BE2C (cell line): ENCODE results near the gene PARP6.

Experiments used
- DNase-seq: peaks from one replicate; pipeline ENCODE4 v3.0.0-alpha.2; 2020
- H3K27me3 ChIP-seq: fragments of 250-450 bp; sonication (Bioruptor Pico); 2 replicates; pipeline ENCODE4 v1.5.1; 2020; ENCODE audit warnings: mild to moderate bottlenecking
- H3K36me3 ChIP-seq: fragments of 250-450 bp; sonication (Bioruptor Pico); 2 replicates; pipeline ENCODE4 v1.5.1; 2020; ENCODE audit warnings: mild to moderate bottlenecking
- H3K4me1 ChIP-seq: fragments of 250-450 bp; sonication (Bioruptor Pico); 2 replicates; pipeline ENCODE4 v1.5.1; 2020
- H3K4me3 ChIP-seq: 2 replicates; pipeline ENCODE4 v1.5.1; 2011; ENCODE audit warnings: low read depth, low read length
- H3K9me3 ChIP-seq: fragments of 250-450 bp; sonication (Bioruptor Pico); 2 replicates; pipeline ENCODE4 v1.5.1; 2020
- CTCF ChIP-seq: IDR thresholded peaks from 2 replicates; pipeline ENCODE4 v1.5.1; 2012; ENCODE audit warnings: mild to moderate bottlenecking, low read depth, low read length

Gene PARP6

GRCh38 chr15:72313881-72314280 lies 41.5 kb upstream of the PARP6 start:
- Histone ChIP-seq H3K27me3 (no peaks in the 10 kb centered on the region), H3K9me3 (no peaks in the 10 kb centered on the region), H3K4me3 (no peak overlapping the region), H3K4me1 (peaks cover 10% of the 10 kb centered on the region), H3K36me3 (no peaks in the 10 kb centered on the region)
- no peak for DNase-seq
- no peak for TF ChIP-seq CTCF

GRCh38 chr15:72313448-72313840 lies 41.1 kb upstream of the PARP6 start:
- Histone ChIP-seq H3K9me3 (no peaks in the 10 kb centered on the region), H3K27me3 (no peaks in the 10 kb centered on the region), H3K4me3 (no peak overlapping the region), H3K4me1 (peaks cover 10% of the 10 kb centered on the region), H3K36me3 (no peaks in the 10 kb centered on the region)
- DNase-seq, result no peak
- TF ChIP-seq CTCF, result no peak

GRCh38 chr15:72312605-72313447 lies 40.5 kb upstream of the PARP6 start:
- H3K27me3 ChIP-seq, result no peaks in the 10 kb centered on the region
- H3K36me3 ChIP-seq, result no peaks in the 10 kb centered on the region
- peak; percentile 93 for TF ChIP-seq CTCF
- H3K9me3 ChIP-seq, result no peaks in the 10 kb centered on the region
- no peak overlapping the region for H3K4me3 ChIP-seq
- peaks cover 10% of the 10 kb centered on the region for H3K4me1 ChIP-seq
- DNase-seq, result peak; percentile 85

GRCh38 chr15:72307026-72307425 lies 34.7 kb upstream of the PARP6 start:
- H3K27me3 ChIP-seq, result no peaks in the 10 kb centered on the region
- TF ChIP-seq CTCF, result no peak
- no peaks in the 10 kb centered on the region for H3K36me3 ChIP-seq
- no peak overlapping the region for H3K4me3 ChIP-seq
- no peaks in the 10 kb centered on the region for H3K9me3 ChIP-seq
- no peak for DNase-seq
- H3K4me1 ChIP-seq, result no peaks in the 10 kb centered on the region

- H3K9me3 ChIP-seq, result no peaks in the 10 kb centered on the region
- H3K4me3 ChIP-seq, result no peak overlapping the region
- H3K27me3 ChIP-seq, result no peaks in the 10 kb centered on the region
- H3K4me1 ChIP-seq, result no peaks in the 10 kb centered on the region
- TF ChIP-seq CTCF, result no peak
- H3K36me3 ChIP-seq, result no peaks in the 10 kb centered on the region
- no peak for DNase-seq
These were observed 33.9 kb upstream of the PARP6 start for GRCh38 chr15:72306211-72306785.

GRCh38 chr15:72304596-72304995 lies 32.2 kb upstream of the PARP6 start:
- H3K4me3 ChIP-seq, result no peak overlapping the region
- TF ChIP-seq CTCF, result no peak

More at GRCh38 chr15:72304596-72304995, 32.2 kb upstream of the PARP6 start:
- Histone ChIP-seq H3K9me3 (no peaks in the 10 kb centered on the region), H3K27me3 (no peaks in the 10 kb centered on the region), H3K36me3 (no peaks in the 10 kb centered on the region), H3K4me1 (no peaks in the 10 kb centered on the region)
- DNase-seq, result no peak
